Melanocyte of skin (primary cell): ENCODE results near the gene DUSP9. TPM values are rescaled to one million over a fixed set of nuclear protein-coding genes. Genes with fewer than 3 reads are reported as not detected.

Source experiments
- small RNA-seq, 2 donors: library from RNA; depleted of rRNA; stranded (forward); fragments of <200 nt; gene quantifications; one replicate each; pipeline ENCODE3, GENCODE V24; 2012
- total RNA-seq, 2 donors: library from RNA; depleted of rRNA; stranded (reverse); fragments of >200 nt; gene quantifications; 2 replicates each; pipeline ENCODE4 v1.2.3, GENCODE V29; 2012

DUSP9 gene
- total RNA-seq, result 1 to 10 TPM; 2.3 to 4.1 TPM

GRCh38 chrX:153646620-153647373 lies at the start of gene DUSP9:
Gene DUSP9, plus strand, starts transcription at chrX:153647203. Its CDS starts 751 bp downstream, at chrX:153647954.

DNA sequence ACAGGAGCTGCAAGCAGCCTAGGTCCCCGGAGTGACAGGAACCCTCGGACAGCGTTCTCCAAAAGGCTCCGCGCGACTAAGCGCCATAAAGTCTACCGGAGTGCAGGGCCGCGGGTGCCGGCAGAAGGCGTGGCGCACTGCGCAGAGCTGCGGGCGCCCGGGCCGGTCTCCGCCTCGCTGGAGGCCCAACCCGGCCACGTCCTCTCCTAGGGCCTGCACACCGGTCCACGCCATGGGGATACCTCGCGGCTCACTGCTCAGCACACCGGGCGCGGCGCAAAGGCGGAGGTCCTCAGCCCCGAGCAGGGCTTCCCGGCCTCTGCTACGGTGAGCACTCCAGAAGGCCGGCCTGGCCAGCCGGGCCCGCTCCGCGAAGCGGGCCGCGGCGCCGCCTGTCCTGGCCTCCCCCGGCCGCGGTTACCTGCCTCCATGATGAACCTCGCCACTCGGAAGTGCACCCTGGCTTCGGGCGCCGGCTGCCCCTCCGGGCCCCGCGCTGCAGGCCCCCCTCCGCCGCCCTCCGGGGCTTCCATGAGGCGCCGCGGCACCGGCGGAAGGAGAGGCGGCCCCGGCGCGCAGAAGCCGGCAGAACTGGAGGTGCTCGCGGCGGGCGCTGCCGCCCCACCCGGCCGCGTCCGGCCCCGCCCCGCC lies 48.3 kb upstream of the DUSP9 start, which contains the start of gene CCNQ:
Gene CCNQ, minus strand, starts transcription at position 599 of the 651 bp plus-strand sequence. Its CDS starts 66 bp downstream, at position 533.

DNA sequence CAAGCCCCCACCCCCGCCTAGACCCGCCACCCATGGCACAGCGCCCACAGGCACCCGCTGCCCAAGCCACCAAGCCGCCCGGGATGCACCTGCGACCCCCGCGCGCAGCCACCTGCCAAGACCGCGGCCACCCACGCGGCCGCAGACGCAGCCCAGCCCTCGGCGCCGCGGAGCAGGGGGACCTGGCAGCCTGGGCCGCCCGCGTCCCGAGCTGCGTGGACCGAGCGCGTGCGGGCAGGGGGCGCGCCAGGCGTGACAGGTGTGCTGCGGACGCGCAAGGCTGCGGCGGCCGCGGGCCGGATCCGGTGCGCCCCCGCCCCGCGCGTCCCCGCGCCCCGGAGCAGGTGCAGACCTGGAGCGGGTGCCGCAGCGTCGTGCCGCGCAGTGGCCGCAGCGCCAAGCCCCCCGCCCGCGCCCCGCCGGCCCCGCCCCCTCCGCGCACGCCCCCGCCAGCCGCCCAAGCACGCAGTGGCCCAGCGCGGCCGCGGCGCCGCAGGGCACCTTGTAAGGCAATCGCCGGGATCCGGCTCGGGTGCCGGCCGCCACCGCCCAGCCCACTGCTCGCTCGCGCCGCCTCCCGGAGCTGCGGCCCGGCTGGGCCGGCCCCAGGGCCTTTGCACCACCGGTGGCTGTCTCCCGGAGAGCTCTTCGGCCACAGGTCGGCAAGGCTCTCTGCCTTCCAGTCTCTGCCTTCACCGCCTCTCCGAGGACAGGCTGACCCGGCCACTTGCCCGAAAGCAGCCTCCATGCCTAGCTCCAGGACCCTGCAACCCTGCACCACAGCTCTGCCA lies 26.6 kb downstream of the DUSP9 start, which contains the start of gene PNCK:
Gene PNCK, minus strand, starts transcription at position 386 of the 791 bp plus-strand sequence. CDS start 737 bp downstream, outside the sequence.

DNA sequence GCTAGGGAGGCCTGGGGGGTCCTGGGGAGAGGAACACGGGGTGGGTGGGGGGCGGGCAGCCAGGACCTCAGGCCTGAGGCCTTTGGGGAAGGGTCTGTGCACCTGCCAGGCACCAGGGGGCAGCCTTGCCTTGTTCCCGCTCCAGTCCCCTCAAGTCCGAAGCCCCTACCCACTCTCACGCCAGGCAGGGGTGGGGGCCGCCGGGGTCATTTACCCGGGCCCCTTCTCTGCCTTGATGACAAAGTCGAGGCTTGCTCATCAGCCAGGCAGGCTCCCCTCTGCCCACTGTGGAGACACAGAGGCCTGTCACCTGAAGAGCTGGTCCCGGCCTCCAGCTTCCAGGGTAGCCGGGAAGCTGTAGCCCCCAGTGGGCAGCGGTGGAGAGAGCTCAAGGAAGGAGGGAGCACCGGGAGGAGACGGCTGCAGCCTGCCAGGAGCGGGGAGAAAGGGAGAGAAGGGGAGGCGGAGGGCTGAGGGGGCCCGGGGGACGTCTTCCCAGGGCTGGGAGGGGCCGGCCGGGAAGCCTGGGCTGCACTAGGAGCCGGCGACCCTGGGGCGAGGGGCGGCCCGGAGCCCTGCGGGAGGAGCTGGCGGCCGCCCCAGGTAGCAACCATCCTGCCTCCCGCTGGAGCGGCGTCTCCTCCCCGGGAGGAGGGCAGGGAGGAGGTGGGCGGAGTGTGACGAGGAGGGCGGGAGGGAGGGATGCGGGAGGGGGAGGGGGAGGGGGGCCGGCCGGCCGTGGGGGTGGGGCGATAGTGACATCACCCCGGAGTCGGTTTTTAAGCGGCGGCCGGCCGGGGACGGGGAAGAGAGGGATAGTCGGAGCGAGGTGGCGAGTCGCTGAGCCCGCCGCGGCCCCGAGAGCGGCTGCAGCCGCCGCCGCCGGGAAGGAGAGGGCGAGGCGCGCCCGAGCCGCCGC lies 40.4 kb downstream of the DUSP9 start, which contains the start of gene SLC6A8:
Gene SLC6A8, plus strand, starts transcription at position 806 of the 919 bp plus-strand sequence. CDS start 649 bp downstream, outside the sequence.

Small RNA genes lying within 50 kb of the gene (small RNA-seq; reads per million reads assigned to genes)
- 0 reads per million in 2 donors for gene RN7SL687P

Other genes with a start within 250 kb of the DUSP9 start
- not detected for gene PNMA6E, start 245.9 kb upstream of the DUSP9 start, total RNA-seq
- under 1 TPM; under 0.01 to 0.67 TPM for gene ZFP92, start 235.7 kb upstream of the DUSP9 start, total RNA-seq
- gene TREX2, start 201.1 kb upstream of the DUSP9 start, total RNA-seq, result 1 to 10 TPM; 1.3 to 1.4 TPM
- gene HAUS7, start 176.6 kb upstream of the DUSP9 start, total RNA-seq, result 10 to 100 TPM; 13.4 to 23.3 TPM
- gene BGN, start 152.2 kb upstream of the DUSP9 start, total RNA-seq, result not detected
- not detected for gene ATP2B3, start 129.6 kb upstream of the DUSP9 start, total RNA-seq
- 10 to 100 TPM; 36.5 to 41.3 TPM for gene CCNQ, start 48.1 kb upstream of the DUSP9 start, total RNA-seq
- gene PNCK, start 26.6 kb downstream of the DUSP9 start, total RNA-seq, result 1 to 10 TPM in 1 of 2 donors, under 1 TPM in 1; 0.33 to 1.4 TPM
- 10 to 100 TPM; 46.0 to 58.8 TPM for gene SLC6A8, start 40.7 kb downstream of the DUSP9 start, total RNA-seq
- 100 to 1,000 TPM; 150 to 223 TPM for gene BCAP31, start 77.2 kb downstream of the DUSP9 start, total RNA-seq
- gene ABCD1, start 77.7 kb downstream of the DUSP9 start, total RNA-seq, result 100 to 1,000 TPM in 1 of 2 donors, 10 to 100 TPM in 1; 88.4 to 114 TPM
- 1 to 10 TPM; 8.7 to 9.6 TPM for gene PLXNB3, start 117.0 kb downstream of the DUSP9 start, total RNA-seq
- under 1 TPM; under 0.01 to 0.33 TPM for gene SRPK3, start 133.8 kb downstream of the DUSP9 start, total RNA-seq
- gene IDH3G, start 147.2 kb downstream of the DUSP9 start, total RNA-seq, result 10 to 100 TPM; 49.3 to 54.7 TPM
- gene SSR4, start 147.5 kb downstream of the DUSP9 start, total RNA-seq, result 100 to 1,000 TPM in 1 of 2 donors, 10 to 100 TPM in 1; 93.6 to 110 TPM
- gene PDZD4, start 183.3 kb downstream of the DUSP9 start, total RNA-seq, result 1 to 10 TPM in 1 of 2 donors, under 1 TPM in 1; 1.00 to 1.7 TPM
- 100 to 1,000 TPM; 127 to 207 TPM for gene L1CAM, start 239.0 kb downstream of the DUSP9 start, total RNA-seq